UCSD-AML1 (cell line): ENCODE measurements around the gene FAM171A2.
"Not testable (repeated sequence)": the region's sequence is repeated elsewhere in the genome, so short reads cannot be mapped to it uniquely, and the experiment has no call there.

Experiments used
- DNase-seq: peaks from one replicate; lab custom pipeline; 2025; ENCODE audit not compliant: unreplicated experiment; lab: John Stamatoyannopoulos, UW

The FAM171A2 gene

GRCh38 chr17:44363613-44364159 lies at the start of gene FAM171A2:
FAM171A2 (minus strand) TSS chr17:44363853; CDS start chr17:44363714, 139 bp downstream.
- DNase-seq = peak; percentile 73

- no peak for DNase-seq
These were observed 45.8 kb upstream of the FAM171A2 start for GRCh38 chr17:44409309-44410028.

GRCh38 chr17:44408786-44409185 lies 45.1 kb upstream of the FAM171A2 start:
- no peak for DNase-seq

- no peak for DNase-seq
These were observed 39.0 kb upstream of the FAM171A2 start for GRCh38 chr17:44402564-44403172.

GRCh38 chr17:44400226-44400847 lies 36.7 kb upstream of the FAM171A2 start:
- no peak for DNase-seq

- no peak for DNase-seq
These were observed 35.3 kb upstream of the FAM171A2 start for GRCh38 chr17:44398692-44399691.

GRCh38 chr17:44397479-44398440 lies 34.1 kb upstream of the FAM171A2 start:
- DNase-seq = no peak

GRCh38 chr17:44396946-44397345 lies 33.3 kb upstream of the FAM171A2 start:
- DNase-seq = no peak

GRCh38 chr17:44394833-44395232 lies 31.2 kb upstream of the FAM171A2 start:
- no peak for DNase-seq

GRCh38 chr17:44394112-44394511 lies 30.5 kb upstream of the FAM171A2 start:
- not testable (repeated sequence) for DNase-seq

- no peak for DNase-seq
These were observed 26.7 kb upstream of the FAM171A2 start for GRCh38 chr17:44390250-44390870.

- DNase-seq = peak; percentile 84
These were observed 26.1 kb upstream of the FAM171A2 start for GRCh38 chr17:44389723-44390202.

GRCh38 chr17:44389281-44389680 lies 25.6 kb upstream of the FAM171A2 start, which contains the start of gene ITGA2B:
ITGA2B (minus strand) TSS chr17:44389649; CDS start chr17:44389473, 176 bp downstream.
- peak; percentile 84 for DNase-seq

GRCh38 chr17:44387804-44388203 lies 24.2 kb upstream of the FAM171A2 start:
- no peak for DNase-seq

- no peak for DNase-seq
These were observed 22.5 kb upstream of the FAM171A2 start for GRCh38 chr17:44386182-44386525.

GRCh38 chr17:44385287-44386181 lies 21.9 kb upstream of the FAM171A2 start:
- DNase-seq = no peak

GRCh38 chr17:44384823-44385286 lies 21.2 kb upstream of the FAM171A2 start:
- DNase-seq = no peak
